NCI-H2107 treated with DMSO at 0.1 percent for 48 hours (cell line): ENCODE measurements around the gene AHCYL2.
"Not testable (repeated sequence)": the region's sequence is repeated elsewhere in the genome, so short reads cannot be mapped to it uniquely, and the experiment has no call there.

Experiments used
- DNase-seq: peaks from one replicate; lab custom pipeline; 2025; ENCODE audit not compliant: unreplicated experiment; lab: John Stamatoyannopoulos, UW

AHCYL2 gene

DNA sequence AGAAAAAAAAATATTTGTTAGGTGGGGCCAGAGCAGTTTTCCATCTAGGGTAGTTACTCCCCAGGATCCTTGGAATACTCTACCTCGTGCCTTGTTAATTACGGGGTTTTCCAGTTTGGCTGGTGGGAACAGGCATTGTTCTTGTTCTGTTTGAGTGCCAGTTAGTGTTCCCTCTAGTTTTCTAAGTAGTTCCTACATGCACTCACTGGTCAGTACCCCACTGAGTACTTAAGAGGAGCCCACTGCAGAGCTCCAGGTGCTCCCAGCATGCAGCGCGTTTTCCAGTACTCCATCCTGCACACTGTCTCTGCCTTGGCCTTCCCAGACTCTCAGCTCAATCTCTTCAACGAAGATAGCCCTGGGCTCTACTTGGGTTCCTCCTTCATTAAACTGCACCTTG is 58.0 kb downstream of the AHCYL2 start:
- DNase-seq: peak; percentile 63

- no peak for DNase-seq
Observed at GRCh38 chr7:129283936-129284335, 59.1 kb downstream of the AHCYL2 start.

DNA sequence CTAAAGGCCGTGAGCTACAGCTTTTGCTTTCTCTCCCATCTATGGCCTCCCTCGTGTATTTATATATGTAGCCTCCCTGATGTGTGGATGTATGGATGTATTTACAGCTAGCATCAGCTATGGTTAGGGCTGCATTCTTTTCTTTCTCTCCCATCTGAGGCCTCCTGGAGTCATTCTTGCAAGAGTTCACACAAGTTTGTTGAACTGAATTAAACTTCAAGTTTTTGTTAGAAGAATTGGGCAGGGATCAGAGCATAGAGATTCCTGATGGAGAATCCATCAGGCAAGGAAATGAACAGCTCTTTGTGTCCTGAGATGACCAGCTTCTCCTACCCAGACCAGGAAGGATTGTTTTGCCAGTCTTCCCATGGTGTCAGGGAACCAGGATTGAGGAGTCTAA is 60.3 kb downstream of the AHCYL2 start:
- DNase-seq: no peak

DNA sequence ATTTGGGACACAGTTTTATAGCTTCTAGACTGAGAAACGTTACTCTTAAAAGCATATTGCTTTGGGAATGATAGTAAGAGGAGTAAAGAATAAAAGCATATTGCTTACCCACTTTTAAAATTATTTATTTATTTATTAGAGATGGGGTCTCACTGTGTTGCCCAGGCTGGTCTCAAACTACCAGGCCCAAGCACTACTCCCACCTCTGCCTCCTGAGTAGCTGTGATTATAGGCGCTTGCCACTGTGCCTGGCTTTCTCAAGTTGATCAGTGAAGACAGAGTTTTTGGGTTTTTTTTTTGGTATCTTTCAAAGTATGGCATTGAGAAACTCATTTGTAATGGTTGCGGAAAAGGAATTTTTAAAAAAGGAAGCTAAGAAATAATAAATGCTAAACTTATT is 68.0 kb downstream of the AHCYL2 start:
- no peak for DNase-seq

- DNase-seq: no peak
Observed at GRCh38 chr7:129295015-129295423, 70.2 kb downstream of the AHCYL2 start.

DNA sequence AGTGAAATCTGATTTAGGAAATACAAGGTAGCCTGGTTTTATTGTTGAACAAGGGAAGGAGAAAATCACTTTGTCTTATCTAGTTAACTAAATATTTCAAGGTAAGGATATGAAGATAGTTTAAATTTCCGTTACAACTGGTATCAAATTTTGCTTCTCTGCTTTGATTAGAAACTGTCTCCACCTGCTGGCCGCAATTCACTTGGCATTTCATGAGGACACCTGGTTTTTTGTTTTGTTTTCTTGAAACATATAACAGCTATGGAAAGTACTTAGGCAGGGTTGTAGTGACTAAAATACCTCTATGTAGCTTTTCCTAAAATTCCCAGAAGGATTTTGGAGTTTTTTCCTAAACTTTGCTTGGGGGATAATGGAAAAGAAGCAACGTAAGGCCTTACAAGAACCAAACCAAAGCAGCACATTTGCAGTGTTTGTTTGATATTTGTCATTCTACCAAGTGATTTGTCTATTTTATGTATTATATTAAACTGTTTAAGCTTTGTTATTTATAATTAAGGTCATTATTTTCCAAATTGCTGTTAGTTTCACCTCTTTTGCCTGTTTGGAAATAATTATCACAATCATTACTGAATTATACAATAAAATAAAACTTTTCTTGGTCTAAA is 73.6 kb downstream of the AHCYL2 start:
- DNase-seq: peak; percentile 56

- DNase-seq: no peak
Observed at GRCh38 chr7:129299889-129300288, 75.1 kb downstream of the AHCYL2 start.

GRCh38 chr7:129300299-129300698 is 75.5 kb downstream of the AHCYL2 start:
- DNase-seq: not testable (repeated sequence)

- no peak for DNase-seq
Observed at GRCh38 chr7:129307592-129307991, 82.8 kb downstream of the AHCYL2 start.

- DNase-seq: no peak
Observed at GRCh38 chr7:129308047-129308446, 83.2 kb downstream of the AHCYL2 start.

- no peak for DNase-seq
Observed at GRCh38 chr7:129311429-129311828, 86.6 kb downstream of the AHCYL2 start.

GRCh38 chr7:129313282-129313681 is 88.5 kb downstream of the AHCYL2 start:
- no peak for DNase-seq

DNA sequence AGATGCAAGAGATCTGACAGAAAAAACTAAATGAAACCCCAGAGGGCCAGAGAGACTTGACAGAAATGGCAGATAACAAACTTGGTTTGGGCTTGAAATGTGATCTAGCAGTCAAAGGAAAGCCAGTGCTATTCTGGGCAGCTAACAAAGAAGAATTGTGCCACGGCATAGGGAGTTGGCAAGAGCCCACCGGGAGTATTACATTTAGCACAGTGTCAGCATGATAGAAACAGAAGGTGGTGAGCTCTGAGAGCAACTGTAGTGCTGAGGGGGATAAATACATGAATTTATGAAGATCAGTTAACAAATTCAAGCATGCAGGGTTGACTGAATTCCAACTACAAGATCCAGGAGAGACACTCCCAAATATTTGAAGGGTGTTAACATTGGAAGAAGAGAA is 91.1 kb downstream of the AHCYL2 start:
- DNase-seq: peak; percentile 52

DNA sequence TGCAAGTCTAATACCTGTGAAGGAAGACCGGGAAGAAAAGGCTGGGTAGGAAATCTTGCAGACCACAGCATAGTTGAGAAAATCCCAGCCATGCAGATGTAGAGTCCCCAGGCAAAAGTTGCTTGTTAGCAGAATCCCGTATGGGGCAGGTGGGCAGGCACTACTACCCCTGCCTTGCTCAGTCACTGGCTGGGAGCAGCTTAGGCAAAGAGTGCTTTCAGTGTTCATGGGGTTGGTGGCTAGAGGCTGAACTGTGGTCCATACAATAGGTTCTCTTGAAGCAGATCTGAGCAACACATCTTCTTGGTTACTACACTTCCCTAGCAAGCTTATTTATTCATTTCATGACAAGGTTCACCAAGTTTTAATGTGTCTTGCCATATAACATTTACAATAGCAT is 92.6 kb downstream of the AHCYL2 start:
- no peak for DNase-seq

- no peak for DNase-seq
Observed at GRCh38 chr7:129327076-129327475, 102.2 kb downstream of the AHCYL2 start.

GRCh38 chr7:129332254-129333035 is 107.6 kb downstream of the AHCYL2 start:
- no peak for DNase-seq

GRCh38 chr7:129334473-129334872 is 109.6 kb downstream of the AHCYL2 start:
- DNase-seq: no peak

DNA sequence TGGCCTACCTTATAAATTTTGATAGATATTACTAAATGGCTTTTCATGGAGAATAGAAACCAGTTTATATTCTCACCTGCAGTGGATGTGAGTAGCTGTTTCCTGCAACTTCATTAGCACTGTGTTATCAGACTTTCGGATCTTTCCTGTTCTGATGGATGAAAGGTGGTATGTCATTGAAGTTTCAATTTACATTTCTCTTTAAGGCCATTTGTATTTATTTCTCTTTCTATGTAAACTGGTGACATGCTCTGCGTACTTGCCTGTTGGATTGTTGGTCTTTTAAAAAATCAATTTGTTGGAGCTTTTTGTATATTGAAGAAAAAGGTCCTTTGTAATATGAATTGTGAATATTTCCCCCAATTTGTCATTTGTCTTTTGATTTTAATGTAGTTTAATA is 113.6 kb downstream of the AHCYL2 start:
- no peak for DNase-seq

DNA sequence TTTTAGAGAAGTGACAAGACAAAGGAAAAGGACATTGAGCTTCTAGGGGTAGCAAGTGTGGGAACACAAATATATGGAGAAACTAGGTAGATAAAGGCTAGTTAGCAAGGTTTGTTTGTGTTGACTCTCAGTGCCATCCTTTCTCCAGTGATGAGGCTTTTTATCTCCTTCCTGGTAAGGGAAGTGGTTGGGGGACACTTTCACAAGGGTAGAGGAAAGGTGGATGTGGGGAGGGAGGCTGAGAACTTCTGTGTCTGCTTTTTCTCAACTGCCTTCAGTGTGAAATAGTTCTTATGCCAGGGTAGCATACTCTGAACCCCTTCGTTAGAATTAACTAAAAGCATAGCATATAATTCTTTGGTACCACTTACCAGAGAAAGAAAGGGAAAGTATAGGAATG is 116.4 kb downstream of the AHCYL2 start:
- DNase-seq: no peak

DNA sequence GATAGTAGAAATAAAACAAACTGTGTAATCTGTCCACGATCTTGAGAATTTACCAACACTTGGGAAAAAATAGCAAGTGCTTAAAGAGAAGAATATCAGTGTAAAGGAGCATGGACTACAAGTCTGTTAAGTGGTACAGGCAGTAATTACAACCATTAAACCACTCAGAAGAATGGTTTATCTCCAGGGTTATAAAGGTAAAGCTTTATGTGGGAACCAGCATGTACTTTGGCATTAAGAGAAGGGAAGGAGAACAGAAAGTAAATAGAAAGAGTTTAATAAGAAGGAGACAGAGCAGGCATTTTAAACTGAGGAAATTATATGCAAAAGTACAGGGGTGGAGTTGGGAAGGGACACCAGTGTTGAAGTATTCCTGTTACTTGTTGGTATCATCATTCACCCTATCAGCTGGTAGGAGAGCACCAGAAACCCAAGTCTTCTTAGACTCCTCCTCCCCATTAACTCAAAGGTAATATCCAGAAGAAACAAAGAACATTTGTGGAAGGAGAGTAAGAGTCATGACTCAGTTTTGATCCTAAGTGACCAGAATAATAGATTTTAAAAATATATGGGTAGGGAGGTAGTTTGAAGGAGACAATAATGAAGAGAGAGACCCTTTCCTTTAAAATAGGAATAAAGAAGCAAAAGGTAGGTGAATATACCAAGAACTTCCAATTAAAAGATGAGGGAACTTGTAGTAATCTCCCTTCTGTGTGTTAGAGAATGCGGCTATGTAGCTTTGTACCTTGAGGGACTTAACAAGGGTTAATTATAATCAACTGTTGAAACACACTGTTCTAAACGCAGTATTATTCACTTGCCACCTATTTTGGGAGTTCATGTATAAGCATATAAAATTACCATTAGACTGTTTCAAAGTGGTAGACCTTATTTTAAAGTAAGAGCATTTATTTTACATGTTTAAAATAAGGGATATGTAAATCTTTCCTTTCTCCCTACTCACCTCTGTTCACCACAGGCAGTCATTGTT is 117.3 kb downstream of the AHCYL2 start:
- no peak for DNase-seq

GRCh38 chr7:129343099-129343700 is 118.4 kb downstream of the AHCYL2 start:
- DNase-seq: peak; percentile 37
